BJ (cell line): ENCODE data around the gene MAPK7. TPM values are rescaled to one million over a fixed set of nuclear protein-coding genes. Genes with fewer than 3 reads are reported as not detected.

Experiments used
- CTCF ChIA-PET: fragments of 350-600 bp; formaldehyde crosslinking; extraction: SDS; loops from one replicate; lab custom pipeline; 2021; ENCODE audit warnings: antibody characterized with exemption, inconsistent platforms; lab: Yijun Ruan, JAX
- POLR2A ChIA-PET: fragments of 300-600 bp; sonication (Branson Sonifier 250); formaldehyde crosslinking; extraction: SDS; loops from one replicate; lab custom pipeline; 2021; ENCODE audit warnings: antibody characterized with exemption; lab: Charles Lee
- DNase-seq: peaks from one replicate; pipeline ENCODE4 v3.0.0-alpha.2; 2011; ENCODE audit warnings: low read depth
- H3K27me3 ChIP-seq: 2 replicates; pipeline ENCODE4 v1.6.0; 2011; ENCODE audit warnings: low read length; ENCODE audit not compliant: control insufficient read depth, insufficient read depth
- H3K36me3 ChIP-seq: 2 replicates; pipeline ENCODE4 v1.5.1; 2011; ENCODE audit warnings: low read length; ENCODE audit not compliant: control insufficient read depth, insufficient read depth
- H3K4me3 ChIP-seq: 2 replicates; pipeline ENCODE4 v1.5.1; 2011; ENCODE audit warnings: low read depth, mild to moderate bottlenecking, control low read depth, low read length
- CTCF ChIP-seq: IDR thresholded peaks from 2 replicates; pipeline ENCODE4 v1.5.1; 2011; ENCODE audit warnings: low read depth, mild to moderate bottlenecking, control low read depth, inconsistent platforms, low read length, moderate library complexity; ENCODE audit not compliant: insufficient read depth
- polyA plus RNA-seq: library from polyadenylated mRNA; depleted of rRNA; stranded (reverse); fragments of >200 nt; gene quantifications from 2 replicates; pipeline ENCODE4 v1.2.3, GENCODE V29; 2011

The MAPK7 gene
- polyA plus RNA-seq, 1 experiment, result 10.7 TPM

GRCh38 chr17:19366637-19366972, 11.7 kb upstream of the MAPK7 start:
- POLR2A ChIA-PET, result no interaction called here
- no peak for DNase-seq

GRCh38 chr17:19368229-19368628, 10.1 kb upstream of the MAPK7 start:
- no peak overlapping the region for H3K4me3 ChIP-seq
- CTCF ChIA-PET, result interaction anchor here (4.1 kb wide), 1 partner anchor 79 kb away, joined by 14 read pairs; no protein-coding TSS in a partner anchor
- TF ChIP-seq CTCF, result no peak
- H3K27me3 ChIP-seq, result no peaks in the 10 kb centered on the region
- no peak for DNase-seq
- H3K36me3 ChIP-seq, result no peaks in the 10 kb centered on the region
- POLR2A ChIA-PET, result no interaction called here

More at GRCh38 chr17:19366637-19366972, 11.7 kb upstream of the MAPK7 start:
- Histone ChIP-seq H3K4me3 (no peak overlapping the region), H3K36me3 (no peaks in the 10 kb centered on the region), H3K27me3 (no peaks in the 10 kb centered on the region)
- TF ChIP-seq CTCF, result no peak
- CTCF ChIA-PET, result interaction anchor here (0.6 to 5.9 kb wide), 4 partner anchors 19 to 400 kb away, joined by 3 to 178 read pairs (median 8); no protein-coding TSS in a partner anchor

- Histone ChIP-seq H3K4me3 (no peak overlapping the region), H3K36me3 (no peaks in the 10 kb centered on the region), H3K27me3 (no peaks in the 10 kb centered on the region)
- DNase-seq, result no peak
- ChIA-PET POLR2A (no interaction called here), CTCF (interaction anchor here (1.3 to 4.1 kb wide), 2 partner anchors 78 to 397 kb away, joined by 3 to 14 read pairs; no protein-coding TSS in a partner anchor)
- no peak for TF ChIP-seq CTCF
These were observed 9.1 kb upstream of the MAPK7 start for GRCh38 chr17:19369107-19369778.

GRCh38 chr17:19369846-19370492, 8.3 kb upstream of the MAPK7 start:
- H3K36me3 ChIP-seq, result no peaks in the 10 kb centered on the region
- POLR2A ChIA-PET, result no interaction called here
- no peak for TF ChIP-seq CTCF
- H3K27me3 ChIP-seq, result no peaks in the 10 kb centered on the region
- no peak for DNase-seq
- CTCF ChIA-PET, result interaction anchor here (1.3 to 4.1 kb wide), 2 partner anchors 77 to 396 kb away, joined by 3 to 14 read pairs; no protein-coding TSS in a partner anchor
- no peak overlapping the region for H3K4me3 ChIP-seq

GRCh38 chr17:19370493-19370960, 7.8 kb upstream of the MAPK7 start:
- Histone ChIP-seq H3K27me3 (no peaks in the 10 kb centered on the region), H3K36me3 (no peaks in the 10 kb centered on the region), H3K4me3 (no peak overlapping the region)
- ChIA-PET CTCF (interaction anchor here (0.6 to 4.1 kb wide), 3 partner anchors 8 to 121 kb away, joined by 3 to 14 read pairs (median 4); partner anchors contain the start of gene B9D1), POLR2A (no interaction called here)
- no peak for DNase-seq
- no peak for TF ChIP-seq CTCF
